CD1c-positive myeloid dendritic cell (primary cell): ENCODE results near the gene SLC30A1.
A peak's percentile ranks its signal among the peaks of the same experiment; 100 is the strongest.
"Not testable (repeated sequence)": the region's sequence is repeated elsewhere in the genome, so short reads cannot be mapped to it uniquely, and the experiment has no call there.

ENCODE experiments used
- DNase-seq: peaks from one replicate; pipeline ENCODE4 v3.0.0-alpha.2; 2016; ENCODE audit errors: extremely low spot score

The SLC30A1 gene, protein sequence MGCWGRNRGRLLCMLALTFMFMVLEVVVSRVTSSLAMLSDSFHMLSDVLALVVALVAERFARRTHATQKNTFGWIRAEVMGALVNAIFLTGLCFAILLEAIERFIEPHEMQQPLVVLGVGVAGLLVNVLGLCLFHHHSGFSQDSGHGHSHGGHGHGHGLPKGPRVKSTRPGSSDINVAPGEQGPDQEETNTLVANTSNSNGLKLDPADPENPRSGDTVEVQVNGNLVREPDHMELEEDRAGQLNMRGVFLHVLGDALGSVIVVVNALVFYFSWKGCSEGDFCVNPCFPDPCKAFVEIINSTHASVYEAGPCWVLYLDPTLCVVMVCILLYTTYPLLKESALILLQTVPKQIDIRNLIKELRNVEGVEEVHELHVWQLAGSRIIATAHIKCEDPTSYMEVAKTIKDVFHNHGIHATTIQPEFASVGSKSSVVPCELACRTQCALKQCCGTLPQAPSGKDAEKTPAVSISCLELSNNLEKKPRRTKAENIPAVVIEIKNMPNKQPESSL

DNA sequence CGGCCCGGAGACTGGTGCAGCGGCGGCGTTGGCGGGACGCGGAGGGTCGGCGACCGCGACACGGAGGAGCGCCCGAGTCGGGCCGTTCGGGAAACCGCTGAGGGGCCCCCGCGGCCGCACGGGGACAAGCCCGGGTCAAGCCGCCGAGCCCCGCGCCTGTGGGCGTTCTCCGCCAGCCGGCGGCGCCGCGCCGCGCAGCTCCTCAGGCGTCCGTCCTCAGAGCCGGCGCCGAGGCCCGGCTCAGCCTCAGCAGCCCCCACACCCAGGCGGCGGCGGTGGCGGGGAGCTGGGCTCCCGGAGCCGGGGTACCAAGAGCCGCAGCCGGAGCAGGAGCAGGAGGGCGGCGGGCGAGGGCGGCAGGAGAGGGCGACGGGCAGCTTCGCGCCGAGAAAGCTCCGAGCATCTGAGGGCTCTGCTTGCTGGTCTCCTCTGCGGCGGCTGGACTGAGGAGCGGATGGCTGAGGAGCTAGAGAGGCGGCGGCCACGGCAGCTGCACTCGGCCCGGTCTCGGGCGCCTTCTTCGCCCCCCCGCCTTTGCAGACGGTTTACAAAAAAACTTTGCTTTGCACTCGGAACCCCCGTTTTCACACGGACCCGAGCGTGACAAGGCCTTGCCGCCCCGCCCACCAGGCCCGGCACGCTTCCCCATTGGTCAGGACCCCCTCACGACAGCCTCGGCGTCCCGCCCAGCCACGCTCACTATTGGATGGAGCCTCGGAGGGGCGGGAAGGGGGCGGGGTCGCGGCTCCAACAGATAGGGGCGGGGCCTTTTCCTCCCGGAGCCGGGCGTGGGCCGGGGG is at the start of gene SLC30A1:
Gene SLC30A1 (minus strand): TSS at position 522 of the 800 bp plus-strand sequence. CDS start 549 bp downstream, outside the sequence.
- peak; percentile 100 for DNase-seq

DNA sequence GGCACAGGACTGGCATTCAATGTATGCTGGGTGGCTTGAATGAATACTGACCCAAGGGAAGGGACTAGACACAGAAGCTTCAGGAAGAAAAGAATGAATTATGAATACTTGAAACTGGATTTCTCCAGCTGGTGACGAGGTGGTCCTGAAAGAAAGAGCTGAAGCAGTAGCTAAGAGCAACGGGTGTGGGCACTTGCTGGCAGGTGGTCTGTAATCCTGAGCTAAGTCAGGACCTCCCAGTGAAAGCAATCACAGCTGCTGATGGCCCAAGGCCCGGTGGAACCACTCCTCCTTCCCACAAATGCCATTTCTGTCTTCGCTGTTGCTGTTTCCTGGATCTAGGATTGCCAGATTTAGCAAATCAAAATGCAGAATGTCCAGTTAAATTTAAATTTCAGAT is 49.5 kb upstream of the SLC30A1 start:
- DNase-seq = no peak

DNA sequence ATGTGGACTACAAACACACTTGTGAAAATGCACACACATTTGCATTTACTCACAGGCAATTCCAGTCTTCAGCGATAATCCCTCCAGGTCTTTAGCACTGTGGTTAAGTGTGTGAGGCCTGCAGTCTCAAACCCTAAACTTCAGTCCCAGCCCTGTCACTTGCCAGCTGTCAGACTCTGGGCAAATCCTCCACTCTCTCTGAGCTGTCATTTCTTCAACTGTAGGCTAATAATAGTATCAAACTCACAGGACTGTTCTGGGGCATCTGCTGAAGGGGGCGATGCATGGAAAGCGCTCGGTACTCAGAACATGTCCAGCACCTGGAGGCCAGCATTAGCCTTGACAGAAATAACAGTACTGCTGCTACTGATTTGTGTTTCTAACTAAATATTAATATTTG is 48.3 kb upstream of the SLC30A1 start:
- no peak for DNase-seq

DNA sequence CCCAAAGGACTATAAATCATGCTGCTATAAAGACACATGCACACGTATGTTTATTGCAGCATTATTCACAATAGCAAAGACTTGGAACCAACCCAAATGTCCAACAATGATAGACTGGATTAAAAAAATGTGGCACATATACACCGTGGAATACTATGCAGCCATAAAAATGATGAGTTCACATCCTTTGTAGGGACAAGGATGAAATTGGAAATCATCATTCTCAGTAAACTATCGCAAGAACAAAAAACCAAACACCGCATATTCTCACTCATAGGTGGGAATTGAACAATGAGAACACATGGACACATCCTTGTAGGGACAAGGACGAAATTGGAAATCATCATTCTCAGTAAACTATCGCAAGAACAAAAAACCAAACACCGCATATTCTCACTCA is 46.9 kb upstream of the SLC30A1 start:
- not testable (repeated sequence) for DNase-seq

DNA sequence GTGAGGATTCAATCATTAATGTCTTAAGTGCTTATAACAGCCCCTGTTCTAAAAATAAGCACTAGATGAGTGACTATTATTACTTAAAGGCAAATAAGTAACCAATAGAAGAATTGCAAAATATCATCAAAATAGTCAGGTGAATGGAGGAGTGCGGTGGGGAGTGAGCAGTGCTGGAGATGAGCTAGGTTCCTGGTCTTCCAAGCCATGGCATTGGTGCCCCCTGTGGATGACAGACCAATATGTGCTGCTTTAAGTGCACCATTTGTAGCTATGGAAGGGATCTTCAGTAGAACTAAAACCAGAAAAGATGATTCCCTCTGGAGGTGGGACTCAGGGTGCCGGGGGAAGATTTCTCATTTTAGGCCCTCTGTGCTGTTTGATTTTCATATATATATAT is 46.1 kb upstream of the SLC30A1 start:
- peak; percentile 73 for DNase-seq

DNA sequence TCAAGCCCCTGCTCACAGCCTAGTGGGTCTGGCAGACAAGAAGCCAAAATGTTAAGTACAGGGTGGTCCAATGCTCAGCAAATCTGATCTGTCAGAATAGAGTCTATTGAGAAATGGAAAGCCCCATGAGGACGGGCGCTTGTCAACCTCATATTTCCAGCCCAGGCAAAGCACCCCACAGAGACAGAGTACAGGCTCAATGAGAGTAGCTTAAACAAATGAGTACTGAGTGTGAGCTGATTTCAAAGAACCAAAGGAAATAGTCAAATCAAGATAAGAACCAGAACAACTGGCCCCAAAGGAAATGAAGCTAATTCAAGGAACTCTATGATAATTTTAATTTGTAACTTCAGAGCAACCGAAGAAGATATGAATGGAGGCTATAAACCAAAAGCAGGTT is 44.6 kb upstream of the SLC30A1 start:
- DNase-seq = no peak

DNA sequence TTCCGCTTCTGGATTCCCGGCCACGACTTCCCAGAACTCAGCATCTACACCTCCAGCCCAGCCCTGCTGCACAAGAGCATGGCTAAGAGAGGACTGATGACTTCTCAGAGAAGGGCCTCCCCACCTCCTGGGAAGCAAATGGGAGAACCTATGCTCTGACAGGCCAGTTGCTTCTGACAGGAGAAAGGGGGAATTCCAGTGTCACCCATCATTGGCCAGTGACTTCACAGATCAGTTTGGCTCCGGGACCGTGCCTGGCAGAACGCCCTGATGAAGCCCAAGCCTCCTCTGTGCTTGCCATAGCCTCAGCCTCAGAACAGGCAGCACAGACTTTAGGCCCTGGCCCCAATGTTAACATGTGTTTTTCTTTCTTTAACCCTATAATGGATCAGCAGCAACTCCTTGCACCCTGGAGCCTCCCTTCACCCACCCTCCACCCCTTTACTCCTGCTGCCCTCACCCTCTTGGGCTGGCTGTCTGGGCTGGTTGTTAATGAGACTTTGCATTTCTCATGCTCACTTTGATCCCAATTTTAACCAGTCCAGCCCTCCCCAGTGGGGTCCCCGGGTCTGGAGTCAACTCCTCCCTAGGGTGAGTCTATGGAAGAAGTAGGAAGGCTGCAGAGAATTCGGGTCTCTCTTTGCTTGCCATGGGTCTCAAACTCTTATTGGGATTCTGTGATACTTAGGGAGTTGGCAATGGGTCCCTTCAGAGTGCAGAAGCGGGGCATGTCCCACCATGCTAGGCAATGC is 42.7 kb upstream of the SLC30A1 start:
- no peak for DNase-seq

DNA sequence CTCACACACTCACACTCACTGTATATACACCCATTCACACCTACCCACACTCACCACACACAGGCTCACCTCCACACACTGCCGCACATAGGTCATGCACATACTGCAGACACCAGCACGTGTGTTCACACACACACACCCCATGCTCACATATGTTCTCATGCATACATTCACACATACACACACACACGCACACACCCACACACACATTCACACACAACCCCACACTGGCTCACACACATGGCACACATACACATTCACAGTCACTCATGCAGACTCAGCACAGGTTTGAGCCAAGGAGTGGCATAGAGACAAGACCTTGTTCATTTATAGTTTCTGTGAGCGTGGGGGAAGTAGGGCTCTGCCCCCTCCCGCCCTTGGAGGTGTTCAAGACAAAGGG is 41.1 kb upstream of the SLC30A1 start:
- DNase-seq = no peak

DNA sequence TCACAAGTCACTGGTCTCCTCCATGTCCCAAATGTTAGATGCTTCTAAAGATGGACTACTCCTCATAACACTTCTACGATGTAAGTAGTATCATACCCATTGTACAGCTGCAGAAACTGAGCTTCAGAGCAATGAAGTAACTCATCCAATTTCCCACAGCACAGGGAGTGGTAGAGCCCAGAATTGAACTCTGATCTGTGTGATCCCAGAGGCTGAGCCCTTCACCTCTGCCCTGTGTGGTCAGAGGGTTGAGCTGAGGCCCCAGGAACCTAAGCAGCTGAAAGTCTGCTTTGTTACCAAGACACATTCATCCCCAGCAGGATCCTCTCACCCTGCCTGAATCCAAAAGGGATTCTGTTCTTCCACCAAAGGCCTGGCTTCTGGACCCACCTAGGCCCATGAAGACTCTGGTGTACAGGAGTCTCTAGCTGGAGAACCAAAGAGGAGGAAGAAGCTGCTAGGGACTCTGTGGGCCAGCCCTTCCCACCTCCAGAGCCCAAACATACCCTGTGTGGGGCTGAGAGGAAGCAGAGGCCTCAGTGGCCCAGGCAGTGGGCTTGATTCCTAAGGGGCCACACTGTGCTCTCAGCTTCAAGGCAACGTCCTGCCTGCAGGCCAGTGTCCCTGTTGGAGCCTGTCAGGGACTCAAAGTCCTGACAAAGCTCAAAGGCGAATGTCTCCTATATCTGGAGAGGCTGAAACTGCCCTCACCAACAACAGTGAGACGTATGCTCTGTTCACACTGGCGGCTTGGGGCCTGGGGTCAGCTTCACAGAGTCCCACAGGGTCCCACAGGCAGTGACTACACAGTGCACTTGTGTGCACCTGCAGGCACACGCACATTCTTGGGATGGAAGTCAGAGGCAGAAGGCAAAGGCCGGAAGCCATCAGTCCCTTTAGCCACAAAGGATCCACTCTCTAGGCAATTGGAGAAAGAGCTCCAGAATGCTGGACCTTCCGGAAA is 40.4 kb upstream of the SLC30A1 start:
- DNase-seq = no peak

DNA sequence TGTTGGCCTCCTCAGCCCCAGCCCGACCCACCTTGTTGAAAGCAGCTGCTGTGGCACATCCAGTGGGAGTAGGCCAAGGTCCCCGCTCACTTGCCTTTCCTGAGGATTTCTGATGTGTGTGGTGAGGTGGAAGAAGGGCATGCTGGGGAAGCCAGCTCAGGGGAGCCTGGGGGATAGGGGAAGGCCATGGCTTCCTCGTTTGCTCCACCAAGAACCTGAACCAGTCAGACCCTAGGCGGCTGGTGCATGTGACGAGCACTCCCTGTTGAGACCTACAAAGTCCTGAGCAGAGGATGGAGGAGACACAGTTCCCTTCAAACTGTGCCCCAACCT is 38.0 kb upstream of the SLC30A1 start:
- DNase-seq = no peak

DNA sequence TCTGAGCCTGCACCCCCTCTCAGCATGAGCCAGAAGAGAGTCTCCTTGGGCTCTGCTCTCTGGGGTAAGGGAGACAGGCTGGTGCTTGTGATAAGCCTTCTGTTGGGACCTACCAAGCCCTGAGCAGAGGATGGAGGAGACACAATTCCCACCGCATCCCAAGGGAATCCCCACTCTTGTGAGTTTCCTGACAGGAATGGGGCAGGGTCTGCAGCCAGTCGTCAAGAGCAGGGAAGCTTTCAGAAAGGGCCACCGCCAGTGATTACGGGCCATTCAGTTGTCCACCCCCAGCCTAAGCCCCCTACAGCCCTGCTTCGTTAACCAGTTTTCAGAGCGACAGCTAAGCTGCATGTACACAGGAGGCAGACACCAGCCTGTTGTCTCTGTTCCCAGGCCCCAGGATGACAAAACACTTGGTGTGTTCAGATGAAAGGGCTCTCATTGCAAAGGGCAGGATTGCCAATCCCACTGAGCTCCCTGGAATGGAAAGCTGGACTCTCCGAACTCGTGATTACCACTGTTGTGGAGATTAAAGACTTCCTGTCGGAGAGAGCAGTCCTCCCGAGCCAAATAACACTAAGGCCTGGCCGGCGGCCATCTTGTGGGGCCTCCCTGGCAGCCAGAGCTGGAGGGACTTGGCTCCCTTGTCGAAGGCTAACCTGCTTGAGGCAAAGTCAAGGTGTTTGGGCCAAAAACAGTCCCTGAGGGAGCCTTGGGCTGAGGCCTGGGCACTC is 37.4 kb upstream of the SLC30A1 start:
- DNase-seq = no peak

DNA sequence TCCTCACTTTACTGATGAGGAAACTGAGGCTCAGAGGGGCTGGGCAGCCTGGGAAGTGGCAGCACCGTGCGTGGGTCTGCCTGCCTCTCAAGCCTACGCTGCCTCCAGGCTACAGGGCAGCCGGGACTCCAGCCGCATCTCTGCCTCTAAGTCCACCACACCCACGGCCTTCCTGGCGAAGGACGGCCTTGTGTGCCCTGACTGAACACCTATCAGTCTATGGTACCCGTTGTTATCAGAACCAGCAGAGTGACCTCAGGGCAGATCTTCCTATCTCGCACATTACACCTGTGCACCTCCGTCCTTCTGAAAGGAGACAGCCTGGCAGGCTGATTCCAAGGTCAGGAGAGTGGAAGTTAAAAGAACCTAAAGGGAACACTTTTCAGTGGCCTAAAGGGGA is 35.7 kb upstream of the SLC30A1 start:
- DNase-seq = no peak

DNA sequence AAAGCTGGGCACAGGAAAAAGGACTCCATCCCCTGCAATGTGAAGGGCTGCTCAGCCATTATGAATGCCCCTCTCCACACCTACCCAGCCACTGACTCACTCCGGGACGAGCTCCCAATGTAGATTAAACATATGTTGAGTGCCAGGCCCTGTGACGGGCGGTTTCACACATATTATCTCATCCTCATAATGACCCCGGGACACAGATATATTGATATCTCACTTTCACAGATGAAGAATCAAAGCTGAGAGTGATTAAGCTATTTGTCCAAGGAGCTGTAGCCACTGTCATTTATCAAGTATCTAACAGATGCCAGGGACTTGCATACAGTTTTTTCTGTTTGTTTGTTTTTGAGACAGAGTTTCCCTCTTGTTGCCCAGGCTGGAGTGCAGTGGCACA is 35.0 kb upstream of the SLC30A1 start:
- no peak for DNase-seq

DNA sequence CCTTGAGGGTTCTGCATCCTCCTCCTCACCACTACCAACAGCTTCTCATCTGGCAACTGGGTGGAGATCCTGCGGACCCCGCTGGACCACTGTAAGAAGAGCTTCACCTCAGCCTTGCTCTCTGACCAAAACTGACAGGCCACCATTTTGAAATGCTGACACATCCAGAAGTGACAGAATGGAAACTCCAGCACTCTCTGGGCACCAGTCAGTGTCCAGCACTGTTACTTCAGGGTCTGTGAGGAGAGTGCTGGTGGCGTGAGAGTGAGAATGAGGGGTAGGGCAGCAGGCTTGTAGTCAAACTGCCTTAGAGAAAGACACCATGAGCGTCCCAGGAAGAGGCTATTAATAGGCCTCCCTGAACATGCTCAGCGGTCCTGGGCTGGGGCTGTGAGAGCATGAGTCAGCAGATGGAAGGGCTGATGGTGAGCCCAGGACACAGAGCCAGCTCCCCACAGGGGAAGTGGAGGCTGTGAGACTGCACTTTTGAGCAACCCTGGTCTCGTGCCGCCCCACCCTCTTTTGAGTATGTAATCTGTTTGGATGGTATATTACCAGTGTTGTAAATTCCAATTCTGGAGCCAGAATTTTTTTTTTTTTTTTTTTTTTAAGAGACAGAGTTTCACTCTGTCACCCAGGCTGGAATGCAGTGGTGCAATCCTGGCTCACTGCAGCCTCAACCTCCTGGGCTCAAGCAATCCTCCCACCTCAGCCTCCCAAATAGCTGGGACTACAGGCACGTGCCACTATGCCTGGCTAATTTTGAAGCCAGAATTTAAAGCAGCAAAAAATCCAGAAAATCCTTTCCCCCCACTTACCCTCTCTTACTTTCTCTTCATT is 34.4 kb upstream of the SLC30A1 start:
- peak; percentile 90 for DNase-seq

DNA sequence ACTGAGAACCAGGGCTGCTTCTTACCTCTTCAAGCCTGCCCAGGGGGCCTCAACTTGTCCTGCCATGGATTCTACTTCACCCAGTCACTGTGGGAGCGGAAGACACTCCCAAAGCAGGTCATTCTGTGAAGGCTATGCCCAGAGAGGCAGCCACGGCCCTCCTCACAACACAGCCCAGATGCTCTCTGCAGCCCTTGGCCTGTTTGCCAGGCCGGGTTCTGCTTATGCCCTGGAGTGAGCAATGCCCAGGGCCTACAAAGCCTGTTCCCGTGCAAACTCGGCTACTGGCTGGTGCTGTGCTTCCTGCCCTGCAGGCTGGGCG is 33.8 kb upstream of the SLC30A1 start:
- no peak for DNase-seq

DNA sequence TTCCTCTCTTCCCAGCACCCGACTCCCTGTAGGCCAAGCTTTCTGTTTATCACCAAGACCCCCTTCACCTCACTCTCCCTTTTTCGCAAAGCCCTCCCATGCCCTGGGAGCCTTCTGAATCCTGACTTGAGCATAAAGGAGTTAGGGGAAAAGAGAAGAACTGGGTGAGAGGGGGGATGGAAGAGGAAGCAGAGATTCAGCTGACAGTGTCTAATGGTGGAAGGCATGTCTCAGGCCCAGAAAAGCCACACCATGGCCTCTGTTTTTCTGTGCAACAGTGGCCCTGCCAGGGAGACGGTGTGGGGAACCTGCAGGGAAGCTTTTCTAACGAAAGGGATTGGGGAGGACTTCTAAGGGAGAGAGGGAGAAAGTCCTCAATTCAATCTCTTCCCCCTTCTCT is 32.9 kb upstream of the SLC30A1 start:
- no peak for DNase-seq

DNA sequence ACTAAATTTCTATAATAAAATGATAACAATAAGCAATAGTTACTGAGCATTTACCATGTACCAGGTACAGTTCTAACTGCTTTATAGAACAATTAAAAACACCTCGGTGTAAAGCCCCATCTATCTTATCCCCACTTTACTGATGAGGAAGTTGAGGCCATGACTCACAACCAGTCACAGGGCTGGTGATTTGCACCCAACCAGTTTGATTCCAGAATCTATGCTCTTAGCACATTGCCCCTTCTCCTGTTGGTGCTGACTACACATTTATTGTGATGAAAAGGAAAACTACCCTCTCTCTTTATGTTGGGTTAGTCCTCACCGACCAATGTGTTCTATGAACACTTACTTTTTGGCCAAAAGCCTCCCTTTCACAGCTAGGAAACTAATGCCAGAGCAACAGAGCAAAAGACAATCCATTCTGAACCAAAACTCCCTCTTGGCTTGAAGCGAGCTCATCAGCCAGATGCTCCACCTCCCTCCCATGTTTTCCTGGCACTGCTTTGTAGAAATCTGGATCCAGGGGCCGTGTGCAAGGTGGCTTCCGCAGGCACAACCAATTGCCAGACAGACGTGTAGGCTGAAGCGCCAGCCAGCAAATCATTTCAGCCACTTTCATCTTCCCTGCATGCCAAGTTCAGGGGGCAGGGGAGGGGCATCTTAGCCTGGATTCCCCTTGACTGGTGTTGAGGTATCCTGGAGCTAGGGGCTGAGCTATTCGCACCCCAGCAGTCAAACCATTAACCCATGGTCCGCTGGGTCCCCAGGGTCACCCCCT is 32.0 kb upstream of the SLC30A1 start:
- DNase-seq = peak; percentile 47

DNA sequence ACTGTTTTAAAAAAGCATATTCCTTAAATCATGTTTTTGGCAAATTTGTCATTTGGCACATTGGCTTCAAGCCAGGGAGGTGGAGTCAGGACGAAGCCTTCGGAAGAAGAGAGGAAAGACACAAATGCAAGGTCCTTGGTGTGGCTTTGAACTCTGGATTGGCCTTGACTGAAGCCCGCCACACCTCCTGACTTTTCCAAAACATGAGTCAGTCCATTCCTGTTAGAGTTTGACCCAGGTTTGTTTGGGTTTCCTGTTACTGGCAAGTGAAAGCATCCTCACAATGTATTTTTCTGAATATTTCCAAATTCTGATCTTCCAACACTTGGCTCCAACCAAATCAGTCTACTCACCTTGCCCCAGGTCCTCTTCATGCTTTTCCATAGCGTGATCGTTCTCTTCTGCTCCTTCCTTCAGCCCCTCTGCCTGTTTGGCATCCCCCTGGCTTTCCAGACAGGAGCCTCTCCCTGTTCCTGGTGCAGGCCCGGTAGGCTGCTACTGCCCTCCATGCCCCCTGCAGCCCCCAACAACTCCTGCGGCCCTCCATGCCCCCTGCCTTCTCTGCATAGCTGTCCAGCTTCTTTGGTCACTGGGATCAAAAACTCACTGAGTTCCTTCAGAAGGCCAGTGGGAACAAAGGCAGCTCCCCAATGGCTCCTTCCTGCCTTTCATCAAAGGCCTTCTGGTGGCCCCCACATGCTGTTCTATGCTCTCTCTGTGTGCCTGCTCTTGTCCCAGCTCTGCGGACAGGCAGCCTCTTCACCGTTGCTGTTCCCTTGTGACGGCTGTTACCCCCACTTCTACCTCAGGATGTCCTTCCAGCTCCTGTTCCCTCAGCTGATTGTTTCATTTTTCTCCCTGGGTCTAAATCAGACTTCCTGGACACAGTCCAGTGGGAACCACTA is 30.4 kb upstream of the SLC30A1 start:
- no peak for DNase-seq
